Kidney (tissue), 14 donors: Measurements from ENCODE around the gene LEFTY1. TPM values are rescaled to one million over a fixed set of nuclear protein-coding genes. Genes with fewer than 3 reads are reported as not detected.

Source experiments
- DNase-seq, 5 donors: peaks; one replicate each; pipeline ENCODE4 v3.0.0-alpha.2; 2013 to 2020
- FAIRE-seq: peaks from 2 replicates; lab custom pipeline; 2012; peaks lifted over from hg19 to GRCh38; lab: Jason Lieb, UNC
- H3K27ac ChIP-seq, 2 donors: one replicate each; pipeline ENCODE4 v1.7.0; 2013; ENCODE audit warnings: low read depth in 2 of 2, low read length in 2 of 2, inconsistent platforms in 1 of 2
- H3K27me3 ChIP-seq: one replicate; pipeline ENCODE4 v1.7.1; 2013; ENCODE audit warnings: low read length, inconsistent platforms; ENCODE audit not compliant: control insufficient read depth, insufficient read depth
- H3K36me3 ChIP-seq, 3 donors: one replicate each; pipeline versions ENCODE4 v1.7.0 to v1.7.1; 2013; ENCODE audit warnings: low read length in 3 of 3, control low read depth in 1 of 3, inconsistent platforms in 1 of 3; ENCODE audit not compliant: insufficient read depth in 3 of 3, control insufficient read depth in 2 of 3
- H3K4me1 ChIP-seq, 3 donors: one replicate each; pipeline versions ENCODE4 v1.7.0 to v1.7.1; 2013; ENCODE audit warnings: low read length in 3 of 3, inconsistent platforms in 1 of 3, low read depth in 1 of 3; ENCODE audit not compliant: control insufficient read depth in 2 of 3, insufficient read depth in 2 of 3
- H3K4me3 ChIP-seq, 3 donors: one replicate each; pipeline versions ENCODE4 v1.7.0 to v1.8.1; 2013; ENCODE audit warnings: low read length in 3 of 3, control low read depth in 1 of 3, inconsistent platforms in 1 of 3
- H3K9ac ChIP-seq, 3 donors: one replicate each; pipeline versions ENCODE4 v1.7.0 to v1.7.1; 2013; ENCODE audit warnings: low read length in 3 of 3, control low read depth in 1 of 3, inconsistent platforms in 1 of 3
- H3K9me3 ChIP-seq, 3 donors: one replicate each; pipeline versions ENCODE4 v1.7.0 to v1.7.1; 2013; ENCODE audit warnings: low read length in 3 of 3, control low read depth in 1 of 3, inconsistent platforms in 1 of 3; ENCODE audit not compliant: control insufficient read depth in 2 of 3, insufficient read depth in 1 of 3
- intact Hi-C: fragments of 100-400 bp; cut with DNase I; formaldehyde crosslinking; loops from one replicate; pipeline ENCODE4 v1.11.1; 2022
- polyA plus RNA-seq: library from polyadenylated mRNA; stranded (reverse); fragments of 350-450 nt; fragmentation: Illumina TruSeq; extraction: RNeasy Lipid Tissue Mini Kit (QIAGEN cat#74804); gene quantifications from one replicate; pipeline ENCODE4 v1.2.3, GENCODE V29; 2014; ENCODE audit warnings: low read depth, low replicate concordance; ENCODE audit not compliant: insufficient read depth
- total RNA-seq: library from RNA; stranded (reverse); fragmentation: NEBNext Ultra II Directional; extraction: Animal tissue kit (Norgen Biotek cat#: 25700); gene quantifications from one replicate; pipeline ENCODE4 v1.2.1, GENCODE V29; 2021
- TF ChIP-seq, protein P1 (sequence below): IDR thresholded peaks from 3 replicates; pipeline ENCODE4 v1.5.1; 2012; ENCODE audit warnings: mild to moderate bottlenecking, moderate library complexity, borderline replicate concordance; ENCODE audit not compliant: insufficient read depth; ENCODE audit errors: extremely low read depth
- donor health status: control.
- donor health status: control.
- donor health status: control.
- donor health status: control.
- donor health status: control.
- donor health status: DM: yes; HTN: yes; CAD: no.
- donor health status: Normal renal cell carcinoma (clear cell type).

The LEFTY1 gene
- total and polyA plus RNA-seq, 2 donors from 2014 or later = 0.41 to 8.6 TPM

DNA sequence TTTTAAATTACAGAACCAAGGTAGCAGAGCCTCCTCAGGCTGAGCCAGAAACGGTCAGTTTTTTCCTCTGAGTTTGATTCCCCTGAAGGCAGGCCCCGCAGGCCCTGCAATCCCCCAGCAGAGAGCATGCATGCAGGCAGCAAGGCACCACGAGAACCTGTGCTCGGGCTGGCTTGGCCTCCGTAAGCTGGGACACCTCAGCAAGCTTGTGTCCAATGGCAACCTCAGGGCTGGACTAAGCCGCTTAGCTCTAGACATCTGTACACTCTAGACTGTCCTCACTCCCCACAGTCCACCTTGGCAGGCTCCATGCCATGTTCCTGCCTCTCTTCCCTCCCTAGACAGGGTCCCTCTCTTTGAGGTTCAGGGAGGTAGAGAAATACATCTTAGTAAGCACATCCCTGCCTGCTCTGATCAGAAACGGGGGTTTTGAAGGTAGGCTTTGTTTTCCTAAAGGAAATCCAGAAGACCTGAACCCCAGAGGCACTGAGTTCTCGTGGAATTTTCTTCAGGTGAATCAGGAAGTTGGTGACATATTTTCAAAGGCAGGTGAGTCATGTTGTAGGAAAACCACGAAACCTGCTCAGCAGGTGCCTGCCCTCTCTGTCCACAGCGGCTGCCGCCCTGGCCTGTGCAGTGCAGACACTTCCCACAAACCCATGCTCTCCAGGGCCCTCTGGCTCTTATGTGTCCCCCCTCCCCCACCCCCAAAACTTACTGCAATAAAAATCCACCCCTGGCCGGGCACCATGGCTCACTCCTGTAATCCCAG, 13.7 kb downstream of the LEFTY1 start:
- Histone ChIP-seq H3K27me3 (no peaks in the 10 kb centered on the region), H3K9ac (no peak overlapping the region), H3K4me1 (peaks cover 0 to 38% (median 33%) of the 10 kb centered on the region in 3 donors), H3K4me3 (no peak overlapping the region), H3K27ac (peak overlapping the region; percentile 27 to 83), H3K9me3 (no peaks in the 10 kb centered on the region), H3K36me3 (peaks cover 5 to 35% (median 16%) of the 10 kb centered on the region in 3 donors)
- TF ChIP-seq, protein P1, sequence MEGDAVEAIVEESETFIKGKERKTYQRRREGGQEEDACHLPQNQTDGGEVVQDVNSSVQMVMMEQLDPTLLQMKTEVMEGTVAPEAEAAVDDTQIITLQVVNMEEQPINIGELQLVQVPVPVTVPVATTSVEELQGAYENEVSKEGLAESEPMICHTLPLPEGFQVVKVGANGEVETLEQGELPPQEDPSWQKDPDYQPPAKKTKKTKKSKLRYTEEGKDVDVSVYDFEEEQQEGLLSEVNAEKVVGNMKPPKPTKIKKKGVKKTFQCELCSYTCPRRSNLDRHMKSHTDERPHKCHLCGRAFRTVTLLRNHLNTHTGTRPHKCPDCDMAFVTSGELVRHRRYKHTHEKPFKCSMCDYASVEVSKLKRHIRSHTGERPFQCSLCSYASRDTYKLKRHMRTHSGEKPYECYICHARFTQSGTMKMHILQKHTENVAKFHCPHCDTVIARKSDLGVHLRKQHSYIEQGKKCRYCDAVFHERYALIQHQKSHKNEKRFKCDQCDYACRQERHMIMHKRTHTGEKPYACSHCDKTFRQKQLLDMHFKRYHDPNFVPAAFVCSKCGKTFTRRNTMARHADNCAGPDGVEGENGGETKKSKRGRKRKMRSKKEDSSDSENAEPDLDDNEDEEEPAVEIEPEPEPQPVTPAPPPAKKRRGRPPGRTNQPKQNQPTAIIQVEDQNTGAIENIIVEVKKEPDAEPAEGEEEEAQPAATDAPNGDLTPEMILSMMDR = no peak
- peak in 1 of 5 donors; percentile 92 for DNase-seq
- intact Hi-C loops = no loop called here
- no peak for FAIRE-seq

DNA sequence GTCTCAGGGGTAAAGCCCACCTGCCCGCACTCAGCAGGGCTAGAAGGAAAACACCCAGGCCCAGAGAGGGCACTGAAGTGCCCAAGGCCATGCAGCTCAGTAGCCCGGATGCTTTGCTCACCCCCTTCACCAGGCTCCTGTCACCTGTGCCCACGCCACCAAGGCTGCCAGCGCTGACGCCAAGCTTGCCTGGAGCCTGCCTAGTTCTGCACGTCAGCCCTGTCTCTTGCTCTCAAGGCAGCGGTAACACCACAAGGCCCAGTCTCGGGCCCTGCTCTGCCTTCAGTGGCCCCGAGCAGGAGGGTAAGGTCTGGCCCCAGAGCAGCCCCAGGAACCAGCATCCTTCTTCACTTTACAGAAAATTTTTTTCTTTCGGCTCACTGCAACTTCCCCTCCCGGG, 14.5 kb downstream of the LEFTY1 start:
- TF ChIP-seq, protein P1 = no peak
- no peak for FAIRE-seq
- Histone ChIP-seq H3K4me3 (no peak overlapping the region), H3K4me1 (peaks cover 0 to 30% (median 27%) of the 10 kb centered on the region in 3 donors), H3K9ac (no peak overlapping the region), H3K9me3 (no peaks in the 10 kb centered on the region), H3K27me3 (no peaks in the 10 kb centered on the region), H3K36me3 (peaks cover 5 to 39% (median 16%) of the 10 kb centered on the region in 3 donors), H3K27ac (no peak overlapping the region)
- DNase-seq = peak in 1 of 5 donors; percentile 61
- intact Hi-C loops = no loop called here

DNA sequence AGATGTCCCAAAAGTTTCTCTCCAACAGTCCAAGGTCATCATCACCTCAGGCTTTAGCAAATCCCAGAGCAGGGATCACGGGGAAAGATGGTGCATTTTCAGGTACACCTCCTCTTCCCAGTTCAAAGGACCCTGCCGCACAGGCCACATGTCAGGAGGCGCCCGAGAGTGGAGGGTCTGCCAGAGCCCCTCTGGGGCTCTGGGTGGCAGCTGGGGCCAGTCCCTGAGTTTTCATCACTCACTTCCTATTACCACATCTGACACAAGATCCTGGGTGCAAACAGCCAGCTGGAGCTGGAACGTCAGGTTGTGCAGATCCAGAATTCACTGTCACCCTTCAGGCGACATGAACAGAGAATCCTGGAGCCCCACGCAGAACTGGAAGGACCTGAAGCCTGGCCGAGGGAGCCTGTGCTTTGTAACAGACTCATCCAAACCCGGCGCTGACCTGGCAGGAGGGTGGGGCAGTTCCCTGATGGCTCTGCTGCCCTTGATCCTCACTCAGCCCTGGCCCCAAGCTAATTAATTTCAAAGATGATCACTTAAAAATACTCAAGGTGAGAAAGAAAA, 15.6 kb downstream of the LEFTY1 start:
- DNase-seq (peak in 1 of 5 donors; percentile 54), FAIRE-seq (no peak)
- Histone ChIP-seq H3K9ac (no peak overlapping the region), H3K27ac (no peak overlapping the region), H3K4me3 (no peak overlapping the region), H3K9me3 (no peaks in the 10 kb centered on the region), H3K4me1 (peaks cover 0 to 19% (median 17%) of the 10 kb centered on the region in 3 donors), H3K36me3 (peaks cover 5 to 47% (median 23%) of the 10 kb centered on the region in 3 donors), H3K27me3 (no peaks in the 10 kb centered on the region)
- TF ChIP-seq, protein P1 = no peak
- intact Hi-C loops = no loop called here
